CD4-positive, alpha-beta T cell treated with Interleukin-2 at 100 ng/mL for 4 hours (primary cell): ENCODE measurements around the gene SUPT6H.

ENCODE experiments used
- DNase-seq: peaks from one replicate; pipeline ENCODE4 v3.0.0-alpha.2; 2020; ENCODE audit warnings: low spot score

The SUPT6H gene

GRCh38 chr17:28750178-28751047 is 88.4 kb downstream of the SUPT6H start:
- peak; percentile 91 for DNase-seq

DNA sequence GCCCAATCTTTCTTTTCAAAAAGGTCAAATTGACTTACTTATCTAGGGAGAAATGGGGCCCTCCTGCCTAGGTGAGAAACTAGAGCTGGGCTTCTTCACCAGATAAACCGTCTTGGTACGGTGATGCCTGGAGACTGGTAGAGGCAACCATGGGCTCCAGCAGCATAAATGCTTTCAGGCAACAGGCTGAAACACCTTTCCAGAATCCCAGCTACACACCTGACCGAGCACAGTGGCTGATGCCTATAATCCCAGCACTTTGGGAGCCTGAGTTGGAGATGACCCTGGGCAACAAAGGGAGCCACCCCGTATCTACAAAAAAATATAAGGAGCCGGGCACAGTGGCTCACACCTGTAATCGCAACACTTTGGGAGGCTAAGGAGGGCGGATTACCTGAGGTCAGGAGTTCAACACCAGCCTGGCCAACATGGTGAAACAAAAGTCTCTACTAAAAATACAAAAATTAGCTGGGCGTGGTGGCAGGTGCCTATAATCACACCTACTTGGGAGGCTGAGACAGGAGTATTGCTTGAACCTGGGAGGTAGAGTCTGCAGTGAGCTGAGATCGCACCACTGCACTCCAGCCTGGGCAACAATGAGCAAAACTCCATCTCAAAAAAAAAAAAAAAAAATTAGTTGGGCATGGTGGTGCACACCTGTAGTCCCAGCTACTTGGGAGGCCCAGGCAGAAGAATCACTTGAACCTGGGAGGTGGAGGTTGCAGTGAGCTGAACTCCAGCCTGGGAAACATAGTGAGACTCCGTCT is 89.8 kb downstream of the SUPT6H start:
- no peak for DNase-seq
